Measurements from ENCODE around the gene PTPRF.

PTPRF gene

DNA sequence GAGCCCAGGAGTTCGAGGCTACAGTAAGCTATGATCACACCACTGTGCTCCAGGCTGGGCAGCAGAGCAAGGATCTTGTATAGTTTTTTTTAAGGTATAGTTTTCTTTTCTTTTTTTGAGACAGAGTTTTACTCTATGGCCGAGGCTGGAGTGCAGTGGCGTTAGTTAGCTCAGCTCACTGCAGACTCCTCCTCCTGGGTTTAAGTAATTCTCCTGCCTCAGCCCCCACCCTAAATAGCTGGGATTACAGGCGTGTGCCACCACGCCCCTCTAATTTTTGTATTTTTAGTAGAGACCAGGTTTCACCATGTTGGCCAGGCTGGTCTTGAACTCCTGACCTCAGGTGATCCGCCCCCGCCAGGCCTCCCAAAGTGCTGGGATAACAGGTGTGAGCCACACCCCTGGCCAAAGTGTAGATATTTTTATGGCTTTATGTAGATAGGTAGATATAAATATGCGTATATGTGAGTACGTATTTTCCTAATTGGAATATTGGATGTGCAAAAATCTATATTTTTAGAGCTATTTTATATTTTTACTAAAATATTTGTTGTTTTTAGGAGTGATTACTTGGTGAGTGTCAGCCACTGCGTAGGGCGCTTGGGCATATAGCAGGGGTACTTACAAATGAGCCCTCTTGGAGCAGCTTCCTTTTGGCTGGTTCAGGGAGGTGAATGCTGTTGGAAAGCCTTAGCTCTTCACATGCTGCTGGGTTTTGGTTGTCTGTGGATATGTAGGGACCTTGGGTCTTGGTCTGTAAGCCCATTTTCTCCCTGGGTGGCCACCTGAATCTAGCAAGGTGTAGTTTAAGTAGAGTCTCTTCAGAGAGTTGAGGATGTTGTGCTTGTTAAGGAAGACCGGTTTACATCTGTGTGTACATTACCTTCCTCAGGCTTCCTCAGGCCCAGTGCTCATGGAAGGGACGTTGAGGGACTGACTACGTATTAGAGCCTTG lies 128.8 kb downstream of the PTPRF start:
- no peak for DNase-seq (ENCODE audit: low read depth in 2 of 2, low spot score in 1 of 2)

DNA sequence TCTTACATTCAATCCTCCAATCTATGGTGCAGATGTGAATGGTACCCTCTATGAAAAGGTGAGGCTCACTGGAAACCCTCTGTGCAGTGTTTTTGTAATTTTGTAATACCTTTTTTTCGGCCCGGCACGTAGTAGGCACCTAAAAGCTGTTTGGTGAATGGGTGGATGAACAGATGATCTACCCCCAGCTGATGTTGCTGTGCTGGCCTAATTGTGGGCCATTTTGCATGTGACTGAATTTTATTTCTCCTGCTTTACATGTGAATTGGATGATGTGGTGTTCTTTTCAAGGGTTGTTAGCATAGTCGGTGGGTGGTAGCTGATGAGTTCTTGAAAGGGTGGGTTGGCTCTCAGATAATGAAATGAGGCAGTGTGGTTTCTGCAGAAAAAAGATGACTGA lies 129.7 kb downstream of the PTPRF start:
- DNase-seq (ENCODE audit: low read depth in 2 of 2, low spot score in 1 of 2) = no peak

GRCh38 chr1:43664369-43664768 lies 133.7 kb downstream of the PTPRF start:
- no peak for DNase-seq (ENCODE audit: low read depth in 2 of 2, low spot score in 1 of 2)

GRCh38 chr1:43666608-43667007 lies 135.9 kb downstream of the PTPRF start:
- DNase-seq (ENCODE audit: low read depth in 2 of 2, low spot score in 1 of 2) = no peak

DNA sequence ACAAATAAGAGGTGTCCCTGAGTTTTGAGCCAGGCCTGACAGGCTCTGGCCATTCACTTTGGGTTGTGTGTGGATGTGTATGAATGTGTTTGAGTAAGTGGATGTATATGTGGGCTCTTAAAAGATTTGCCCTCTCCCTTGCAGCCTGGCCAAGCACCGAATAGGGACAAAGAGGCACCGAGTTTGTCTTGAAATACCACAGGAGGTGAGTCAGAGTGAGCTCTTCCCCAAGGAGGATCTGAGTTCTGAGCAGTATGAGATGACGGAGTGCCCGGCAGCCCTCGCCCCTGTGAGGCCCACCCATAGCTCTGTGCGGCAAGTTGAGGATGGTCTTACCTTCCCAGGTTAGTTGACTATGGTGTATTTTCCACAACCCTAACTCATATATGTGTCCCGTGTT lies 138.3 kb downstream of the PTPRF start:
- no peak for DNase-seq (ENCODE audit: low read depth in 2 of 2, low spot score in 1 of 2)

- no peak for DNase-seq (ENCODE audit: low read depth in 2 of 2, low spot score in 1 of 2)
Observed at GRCh38 chr1:43669878-43670277, 139.2 kb downstream of the PTPRF start.

DNA sequence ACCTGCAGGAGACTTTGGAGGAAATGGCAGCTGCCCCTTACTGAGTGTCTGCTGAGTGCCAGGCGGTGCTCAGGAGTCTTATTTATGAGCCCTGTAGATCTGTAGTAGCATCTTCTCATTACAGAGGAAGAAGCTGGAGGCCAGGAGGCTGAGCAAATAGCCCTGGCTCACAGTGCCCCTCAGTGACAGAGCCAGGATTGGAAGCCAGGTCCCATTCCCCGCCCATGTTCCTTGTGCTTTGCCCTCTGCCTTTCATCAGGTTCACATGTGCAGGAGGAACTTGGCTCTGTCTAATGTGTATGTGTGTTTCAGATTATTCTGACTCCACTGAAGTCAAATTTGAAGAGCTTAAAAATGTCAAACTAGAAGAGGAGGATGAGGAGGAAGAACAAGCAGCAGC lies 140.5 kb downstream of the PTPRF start:
- no peak for DNase-seq (ENCODE audit: low read depth in 2 of 2, low spot score in 1 of 2)

GRCh38 chr1:43671626-43672330 lies 141.1 kb downstream of the PTPRF start:
- DNase-seq (ENCODE audit: low read depth in 2 of 2, low spot score in 1 of 2) = no peak

DNA sequence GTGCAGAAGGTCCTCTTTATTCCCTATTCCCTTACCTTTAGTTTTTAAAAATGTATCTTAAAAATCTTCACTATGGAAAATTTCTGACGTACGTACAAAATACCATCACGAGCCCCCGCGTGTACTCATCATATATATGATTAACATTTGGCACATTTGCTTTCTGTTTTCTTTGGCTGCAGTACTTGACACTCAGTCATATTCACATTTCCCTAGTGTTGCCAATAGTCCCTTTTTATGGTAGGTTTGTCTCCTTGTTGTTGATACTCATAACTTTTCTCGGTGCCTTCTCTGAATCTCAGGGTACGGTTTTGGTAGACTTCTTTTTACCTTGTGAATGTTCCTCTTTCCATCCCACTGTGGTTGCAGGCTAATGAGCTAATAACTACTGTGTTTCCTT lies 142.6 kb downstream of the PTPRF start:
- no peak for DNase-seq (ENCODE audit: low read depth in 2 of 2, low spot score in 1 of 2)

Measured in stimulated activated CD8-positive, alpha-beta memory T cell treated with anti-CD3 and anti-CD28 coated beads, Interleukin-4, amount 100 ng/mL, for 1 hour (primary cell).